DOHH2 (cell line): ENCODE data around the gene METTL5.

Source experiments
- CTCF ChIP-seq: fragments of 200-600 bp; sonication (generic); IDR thresholded peaks from one replicate; pipeline ENCODE4 v1.5.1; 2014; ENCODE audit warnings: antibody characterized with exemption, mild to moderate bottlenecking, low read depth, low read length; ENCODE audit not compliant: poor library complexity, severe bottlenecking
- EZH2phosphoT487 ChIP-seq: fragments of 200-600 bp; sonication (generic); IDR thresholded peaks from 2 replicates; pipeline ENCODE4 v1.6.1; 2017; ENCODE audit warnings: borderline replicate concordance, mild to moderate bottlenecking, antibody characterized with exemption, low read length, moderate library complexity, mixed read lengths

GRCh38 chr2:169798397-169798717 lies 26.3 kb downstream of the METTL5 start:
- no peak for TF ChIP-seq CTCF
- TF ChIP-seq EZH2phosphoT487: no peak
